Activated CD8-positive, alpha-beta memory T cell treated with anti-CD3 and anti-CD28 coated beads, Interleukin-2, amount 50 U/mL, for 1 hour (primary cell): ENCODE measurements around the gene RABL3.
"Not testable (repeated sequence)": the region's sequence is repeated elsewhere in the genome, so short reads cannot be mapped to it uniquely, and the experiment has no call there.

Experiments
- DNase-seq: peaks from one replicate; pipeline ENCODE4 v3.0.0-alpha.2; 2020; ENCODE audit errors: extremely low read depth

Gene RABL3

DNA sequence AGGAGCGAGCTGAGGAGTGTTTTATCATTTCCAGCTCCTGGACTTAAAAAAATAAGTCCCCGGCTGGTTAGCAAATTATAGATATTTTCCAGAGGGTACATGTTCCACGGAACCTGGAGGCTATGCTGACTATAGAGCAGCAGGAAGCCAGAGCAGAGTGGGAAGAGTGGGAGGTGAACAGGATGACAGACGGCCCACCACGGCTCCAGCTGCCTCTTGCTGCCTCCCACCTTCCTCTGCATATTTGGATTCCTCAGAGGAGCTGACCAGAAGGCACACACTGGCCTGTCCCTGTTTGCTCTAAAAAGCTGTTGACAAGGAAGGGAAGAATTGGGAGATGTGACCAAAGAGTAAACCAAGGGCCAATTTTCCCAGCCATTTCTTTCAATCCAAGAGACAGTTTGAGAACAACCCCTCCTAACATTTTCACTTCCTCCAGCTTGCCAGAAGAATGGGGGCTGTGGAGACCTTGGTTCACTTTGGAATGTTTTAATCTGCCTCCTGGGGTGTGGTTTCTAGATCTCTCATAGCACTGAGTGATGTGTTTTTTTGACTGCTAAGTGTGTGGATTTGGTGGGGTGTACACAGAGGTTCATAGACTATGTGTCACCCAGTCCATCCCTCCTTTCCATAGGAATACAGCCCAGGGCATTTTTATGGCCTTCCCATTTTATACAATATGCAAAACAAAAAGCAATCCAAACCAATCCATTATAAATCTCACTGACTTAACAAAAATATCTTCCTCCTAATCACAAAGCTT, 97.1 kb downstream of the RABL3 start:
- DNase-seq = no peak

DNA sequence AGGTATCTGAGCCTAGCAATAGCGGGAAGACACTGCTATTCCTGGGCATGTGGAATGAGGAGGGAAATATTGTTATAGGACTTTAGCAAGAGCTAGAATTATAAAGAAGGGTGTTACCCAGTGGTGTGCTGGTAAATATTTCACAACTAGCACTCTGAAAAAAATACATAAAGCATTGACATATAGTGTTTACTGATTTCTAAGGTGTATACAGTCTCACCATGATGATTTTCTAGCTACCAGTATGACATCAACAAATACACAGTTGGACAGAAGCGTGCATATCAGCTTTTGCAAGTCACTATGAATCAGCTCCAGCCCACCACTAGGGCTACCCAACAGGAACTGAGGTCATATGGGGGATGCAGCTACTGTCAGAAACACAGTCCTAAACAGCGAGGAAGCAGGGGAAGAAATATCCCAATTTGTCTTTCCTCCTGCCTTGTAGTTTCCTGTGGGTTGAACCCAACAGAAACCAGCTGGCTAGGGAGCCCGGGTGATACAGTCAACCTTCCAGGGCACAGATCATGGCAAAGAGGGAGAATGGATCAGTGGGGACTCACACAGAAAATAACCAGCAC, 99.9 kb downstream of the RABL3 start:
- no peak for DNase-seq

DNA sequence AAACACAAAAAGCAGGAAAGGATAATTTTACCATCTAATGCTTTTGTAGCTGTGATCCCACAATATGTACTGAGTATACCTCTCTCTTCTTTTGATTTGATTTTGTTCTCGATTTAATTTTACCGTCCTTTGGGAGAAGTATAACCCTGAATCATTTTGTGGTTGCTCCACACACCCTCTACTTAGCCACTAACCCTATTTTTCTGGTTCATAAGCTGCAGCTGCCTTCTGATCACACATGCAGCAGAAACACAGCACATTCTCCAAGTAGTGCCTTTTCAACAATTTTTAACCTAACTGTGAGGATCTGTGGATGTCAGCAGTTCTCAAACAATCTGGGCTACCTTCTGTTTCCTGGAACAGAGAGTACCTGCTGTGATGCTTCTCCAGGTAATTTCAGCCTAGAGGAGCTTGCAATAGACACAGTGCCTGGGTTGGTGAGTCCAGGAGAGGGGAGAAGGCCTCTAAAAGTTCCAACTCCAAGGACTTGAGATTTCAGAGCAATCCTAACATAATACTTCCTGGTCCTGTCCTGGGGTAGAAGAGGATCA, 100.5 kb downstream of the RABL3 start:
- no peak for DNase-seq

DNA sequence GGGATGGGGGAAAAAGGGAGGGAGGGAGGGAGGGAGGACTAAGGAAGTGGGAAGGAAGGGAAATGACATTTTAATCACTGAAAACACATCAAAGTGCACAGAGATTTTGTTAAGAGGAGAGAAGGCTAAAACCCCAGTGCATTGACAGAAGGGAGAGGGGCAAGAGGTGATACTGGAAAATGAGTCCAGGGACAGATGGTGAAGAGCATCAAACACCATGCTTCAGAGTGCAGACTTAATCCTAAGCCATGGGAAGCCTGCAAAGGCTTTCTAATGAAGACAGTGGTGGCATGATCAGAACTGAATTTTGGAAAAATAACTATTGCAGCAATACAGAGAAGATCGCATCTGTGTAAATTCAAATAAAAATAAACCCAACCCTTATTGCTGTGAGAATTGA, 102.1 kb downstream of the RABL3 start:
- no peak for DNase-seq

DNA sequence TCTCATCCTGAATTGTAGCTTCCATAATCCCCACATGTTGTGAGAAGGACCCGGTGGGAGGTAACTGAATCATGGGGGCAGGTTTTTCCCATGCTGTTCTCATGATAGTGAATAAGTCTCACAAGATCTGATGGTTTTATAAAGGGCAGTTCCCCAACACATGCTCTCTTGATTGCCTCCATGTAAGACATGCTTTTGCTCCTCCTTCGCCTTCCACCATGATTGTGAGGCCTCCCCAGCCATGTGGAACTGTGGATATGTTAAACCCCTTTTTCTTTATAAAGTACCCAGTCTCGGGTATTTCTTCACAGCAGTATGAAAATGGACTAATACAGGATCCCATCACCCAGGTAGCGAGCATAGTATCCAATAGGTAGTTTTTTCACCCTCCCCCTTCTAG, 103.5 kb downstream of the RABL3 start:
- DNase-seq = not testable (repeated sequence)

DNA sequence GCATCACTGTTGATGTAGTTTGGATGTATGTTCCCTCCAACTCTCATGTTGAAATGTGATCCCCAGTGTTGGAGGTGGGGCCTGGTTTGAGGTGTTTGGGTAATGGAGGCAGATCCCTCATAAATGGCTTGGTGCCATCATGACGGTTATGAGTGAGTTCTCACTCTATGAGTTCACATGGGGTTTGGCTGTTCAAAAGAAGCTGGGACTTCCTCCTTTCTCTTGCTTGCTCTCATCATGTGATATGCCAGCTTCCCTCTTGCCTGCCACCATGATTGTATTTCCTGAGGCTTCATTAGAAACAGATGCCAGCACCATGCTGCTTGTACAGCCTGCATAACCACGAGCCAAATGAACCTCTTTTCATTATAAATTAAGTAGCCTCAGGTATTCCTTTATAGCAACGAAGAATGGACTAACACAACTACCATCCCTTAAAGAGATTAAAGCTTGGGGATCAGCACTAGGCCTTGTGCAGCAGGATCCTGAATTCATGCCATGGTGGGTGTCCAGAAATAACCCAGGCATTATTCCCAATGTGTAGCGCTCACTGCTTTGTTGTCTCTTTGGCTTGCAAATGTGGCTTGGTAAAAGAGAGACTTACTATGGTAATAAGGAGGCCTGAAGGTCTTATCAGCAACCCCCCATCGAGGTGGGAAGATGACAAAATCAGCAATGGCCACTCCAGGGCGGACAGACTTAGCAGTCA, 104.3 kb downstream of the RABL3 start:
- no peak for DNase-seq

DNA sequence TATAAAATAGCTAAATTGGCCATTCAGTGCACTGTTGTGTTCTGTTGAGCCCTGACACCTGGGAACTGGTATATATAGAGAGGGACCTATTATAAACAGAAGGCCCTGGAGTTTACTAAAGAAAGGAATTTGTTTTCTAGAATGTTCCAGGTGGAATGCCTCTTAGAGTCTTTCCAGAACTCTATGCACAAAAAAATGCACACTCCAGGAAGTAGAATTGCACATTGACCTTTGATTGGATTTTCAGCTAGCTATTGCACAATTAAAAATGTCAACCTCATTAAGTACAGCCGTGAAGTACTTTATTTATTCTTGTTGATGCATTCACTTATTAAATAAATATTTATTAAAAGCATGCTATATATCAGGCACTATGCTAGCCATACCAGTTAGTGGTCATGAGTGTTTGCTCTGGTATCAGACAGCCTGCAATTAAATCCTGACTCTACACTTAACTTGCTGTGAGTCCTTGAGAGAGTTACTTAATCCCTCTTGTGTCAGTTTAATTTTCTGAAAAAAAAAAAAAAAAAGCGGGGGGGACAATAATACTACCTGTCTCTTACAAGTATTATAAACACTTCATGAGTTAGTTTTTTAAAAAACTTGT, 105.4 kb downstream of the RABL3 start:
- no peak for DNase-seq
